Stomach smooth muscle (tissue), 2 donors: Measurements from ENCODE around the gene SDHB.

Experiments used
- H3K27ac ChIP-seq: one replicate; pipeline ENCODE4 v1.7.0; 2013; ENCODE audit warnings: mild to moderate bottlenecking, low read length, inconsistent platforms
- H3K27me3 ChIP-seq, 2 donors: one replicate each; pipeline ENCODE4 v1.7.0; 2013; ENCODE audit warnings: low read length in 2 of 2; ENCODE audit not compliant: insufficient read depth in 2 of 2, control insufficient read depth in 1 of 2
- H3K36me3 ChIP-seq, 2 donors: one replicate each; pipeline ENCODE4 v1.7.0; 2013; ENCODE audit warnings: low read length in 2 of 2; ENCODE audit not compliant: control insufficient read depth in 2 of 2, insufficient read depth in 2 of 2
- H3K4me1 ChIP-seq: one replicate; pipeline ENCODE4 v1.7.0; 2013; ENCODE audit warnings: low read length; ENCODE audit not compliant: control insufficient read depth, insufficient read depth
- H3K4me3 ChIP-seq, 2 donors: one replicate each; pipeline ENCODE4 v1.7.0; 2013; ENCODE audit warnings: low read length in 2 of 2
- H3K9ac ChIP-seq, 2 donors: one replicate each; pipeline ENCODE4 v1.7.0; 2013; ENCODE audit warnings: low read length in 2 of 2, mild to moderate bottlenecking in 1 of 2
- H3K9me3 ChIP-seq, 2 donors: one replicate each; pipeline ENCODE4 v1.7.0; 2013; ENCODE audit warnings: low read length in 2 of 2; ENCODE audit not compliant: control insufficient read depth in 2 of 2
- donor health status: healthy.
- donor health status: Pancreatic carcinoma.

Gene SDHB

GRCh38 chr1:16969057-16969611, 84.7 kb downstream of the SDHB start:
- Histone ChIP-seq H3K36me3 (peaks cover 5 to 23% of the 10 kb centered on the region in 2 donors), H3K27ac (no peak overlapping the region), H3K4me3 (no peak overlapping the region), H3K4me1 (peaks cover 23% of the 10 kb centered on the region), H3K27me3 (no peaks in the 10 kb centered on the region), H3K9ac (no peak overlapping the region), H3K9me3 (no peaks in the 10 kb centered on the region)
